NCI-H2227 (cell line): ENCODE measurements around the gene MCM9.
"Not testable (repeated sequence)": the region's sequence is repeated elsewhere in the genome, so short reads cannot be mapped to it uniquely, and the experiment has no call there.

ENCODE experiments used
- DNase-seq: peaks from one replicate; lab custom pipeline; 2025; ENCODE audit not compliant: unreplicated experiment; lab: John Stamatoyannopoulos, UW

MCM9 gene

DNA sequence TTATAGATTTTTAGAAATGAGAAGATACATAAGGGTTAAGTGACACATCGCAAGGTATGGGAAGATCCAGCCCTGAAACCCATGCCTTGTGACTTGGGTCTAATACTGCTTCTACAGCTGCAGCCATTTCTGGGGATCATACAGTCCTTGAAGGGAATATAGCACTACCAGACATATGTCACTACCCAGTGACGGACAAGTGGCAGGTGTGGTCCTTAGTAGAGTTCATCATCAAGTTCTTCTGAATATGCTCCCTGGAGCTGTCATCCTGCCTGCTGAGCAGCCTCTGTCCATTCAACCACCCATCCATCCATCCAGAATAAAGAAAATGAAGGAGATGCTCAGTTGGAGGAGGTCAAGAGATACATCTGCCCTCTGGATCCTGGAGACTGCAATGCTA lies 159.6 kb downstream of the MCM9 start:
- DNase-seq: no peak

- no peak for DNase-seq
Measured at GRCh38 chr6:118774581-118774980, 160.4 kb downstream of the MCM9 start.

- DNase-seq: no peak
Measured at GRCh38 chr6:118772886-118773285, 162.1 kb downstream of the MCM9 start.

- DNase-seq: no peak
Measured at GRCh38 chr6:118771253-118771652, 163.7 kb downstream of the MCM9 start.

- no peak for DNase-seq
Measured at GRCh38 chr6:118770835-118771234, 164.1 kb downstream of the MCM9 start.

- no peak for DNase-seq
Measured at GRCh38 chr6:118770112-118770788, 164.7 kb downstream of the MCM9 start.

GRCh38 chr6:118768904-118769325 lies 166.0 kb downstream of the MCM9 start:
- no peak for DNase-seq

- DNase-seq: no peak
Measured at GRCh38 chr6:118768441-118768840, 166.5 kb downstream of the MCM9 start.

GRCh38 chr6:118765316-118765715 lies 169.6 kb downstream of the MCM9 start:
- not testable (repeated sequence) for DNase-seq

DNA sequence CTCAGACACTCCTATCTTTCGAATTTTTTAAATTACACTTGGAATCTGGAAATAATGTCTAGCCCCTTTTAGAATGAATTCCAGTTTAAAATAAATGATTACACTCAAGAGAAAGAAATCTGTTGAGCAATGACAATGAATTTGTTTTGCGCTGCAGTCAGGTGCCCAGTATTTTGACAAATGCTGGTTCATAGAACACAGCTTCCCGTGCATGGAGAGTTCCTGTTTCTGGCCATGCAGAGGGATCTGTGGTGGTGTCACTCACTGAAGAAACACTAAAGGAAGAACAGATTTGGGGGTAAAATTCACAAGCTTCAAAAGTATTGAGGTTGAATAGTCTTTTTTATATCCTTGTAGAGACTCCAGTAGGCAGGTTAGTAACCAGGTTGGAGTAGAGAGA lies 170.2 kb downstream of the MCM9 start:
- no peak for DNase-seq
